HEK293 (cell line): Measurements from ENCODE around the gene TRPC4.

ENCODE experiments used
- CTCF ChIP-seq: fragments of 450-650 bp; formaldehyde crosslinking; IDR thresholded peaks from 2 replicates; pipeline ENCODE4 v1.5.1; 2016; ENCODE audit warnings: missing biosample characterization, missing genetic modification characterization
- ELK4 ChIP-seq: IDR thresholded peaks from 2 replicates; pipeline ENCODE4 v1.6.1; 2011; ENCODE audit warnings: mild to moderate bottlenecking, low read depth, low read length, borderline replicate concordance
- GFI1B ChIP-seq: fragments of 450-650 bp; formaldehyde crosslinking; IDR thresholded peaks from 2 replicates; pipeline ENCODE4 v1.5.1; 2016; ENCODE audit warnings: missing biosample characterization, missing genetic modification characterization
- PATZ1 ChIP-seq: fragments of 450-650 bp; formaldehyde crosslinking; IDR thresholded peaks from 2 replicates; pipeline ENCODE4 v1.5.1; 2016; ENCODE audit warnings: missing biosample characterization, missing genetic modification characterization
- TCF7L2 ChIP-seq: IDR thresholded peaks from 2 replicates; pipeline ENCODE4 v1.6.1; 2011; ENCODE audit warnings: low read depth, mild to moderate bottlenecking, inconsistent platforms, low read length, moderate library complexity, borderline replicate concordance
- ZNF112 ChIP-seq: fragments of 450-650 bp; formaldehyde crosslinking; IDR thresholded peaks from 2 replicates; pipeline ENCODE4 v1.5.0; 2017; ENCODE audit warnings: missing biosample characterization, missing genetic modification characterization
- ZNF274 ChIP-seq, 2 experiments: fragments of 200-500 bp in 1 of 2; fragments of 450-650 bp in 1 of 2; sonication (Bioruptor generic) in 1 of 2; formaldehyde crosslinking in 1 of 2; IDR thresholded peaks; 2 replicates each; pipeline versions ENCODE4 v1.5.1 to v1.6.1; 2014 to 2016; ENCODE audit warnings: borderline replicate concordance in 1 of 2, inconsistent platforms in 1 of 2, low read length in 1 of 2, missing biosample characterization in 1 of 2, missing genetic modification characterization in 1 of 2
- ZNF629 ChIP-seq: fragments of 450-650 bp; formaldehyde crosslinking; IDR thresholded peaks from 2 replicates; pipeline ENCODE4 v1.5.1; 2017; ENCODE audit warnings: missing biosample characterization, missing genetic modification characterization
- ZNF658 ChIP-seq: fragments of 450-650 bp; formaldehyde crosslinking; IDR thresholded peaks from 2 replicates; pipeline ENCODE4; 2016; ENCODE audit warnings: missing biosample characterization, missing genetic modification characterization
- ZNF785 ChIP-seq: fragments of 450-650 bp; formaldehyde crosslinking; IDR thresholded peaks from 2 replicates; pipeline ENCODE4 v1.5.1; 2016; ENCODE audit warnings: missing biosample characterization, missing genetic modification characterization
- ZNF830 ChIP-seq: fragments of 450-650 bp; IDR thresholded peaks from 2 replicates; pipeline ENCODE4 v1.5.0; 2018; ENCODE audit warnings: missing biosample characterization, missing genetic modification characterization, low read depth, mild to moderate bottlenecking, moderate library complexity

- no peak for TF ChIP-seq ZNF658 (tag by site-specific recombination)
- no peak for TF ChIP-seq CTCF (tag by site-specific recombination)
- no peak for TF ChIP-seq PATZ1 (tag by site-specific recombination)
- no peak for TF ChIP-seq TCF7L2
- no peak for TF ChIP-seq ZNF274 (IDR thresholded peaks at IDR 0.05; ENCODE audit: low read length)
- TF ChIP-seq ZNF274 (tag by site-specific recombination; IDR thresholded peaks at IDR 0.05; ENCODE audit: borderline replicate concordance): no peak
- no peak for TF ChIP-seq ZNF629 (tag by site-specific recombination)
- no peak for TF ChIP-seq ZNF830 (tag by site-specific recombination)
- TF ChIP-seq ELK4: no peak
- TF ChIP-seq ZNF112: no peak
- TF ChIP-seq GFI1B (tag by site-specific recombination): no peak
- TF ChIP-seq ZNF785 (tag by site-specific recombination): no peak
Measured at GRCh38 chr13:37632294-37632693, 237.3 kb downstream of the TRPC4 start.
